Mucosa of descending colon (tissue), 3 donors: ENCODE data around the gene FRMD1. TPM values are rescaled to one million over a fixed set of nuclear protein-coding genes. Genes with fewer than 3 reads are reported as not detected.

Experiments used
- ATAC-seq: fragments of 200-7000 bp; cut with Tn5 transposase; one replicate; pipeline ENCODE4 v1.9.1; 2020; ENCODE audit warnings: mild to moderate bottlenecking, moderate library complexity
- DNase-seq, 3 donors: peaks; one replicate each; pipeline ENCODE4 v3.0.0-alpha.2; 2020
- H3K36me3 ChIP-seq: fragments of 200-600 bp; one replicate; pipeline ENCODE4 v1.8.0; 2021; ENCODE audit warnings: low read depth, mild to moderate bottlenecking
- H3K4me1 ChIP-seq: fragments of 200-600 bp; one replicate; pipeline ENCODE4 v1.8.0; 2021; ENCODE audit warnings: low read depth, mild to moderate bottlenecking
- H3K4me3 ChIP-seq: fragments of 200-600 bp; one replicate; pipeline ENCODE4 v1.8.0; 2021; ENCODE audit warnings: mild to moderate bottlenecking
- H3K9me3 ChIP-seq: fragments of 200-600 bp; one replicate; pipeline ENCODE4 v1.8.0; 2021; ENCODE audit warnings: mild to moderate bottlenecking
- intact Hi-C, 2 donors: fragments of 100-400 bp; cut with DNase I in 1 of 2; cut with micrococcal nuclease in 1 of 2; formaldehyde crosslinking; loops; one replicate each; pipeline versions ENCODE4 v1.11.0 to v1.11.1; 2022; cut with DNase I, micrococcal nuclease
- total RNA-seq, 3 donors: library from RNA; stranded (reverse); fragmentation: NEBNext Ultra II Directional in 2 of 3; extraction: Animal tissue kit (Norgen Biotek cat#: 25700) in 2 of 3; gene quantifications; one replicate each; pipeline versions ENCODE4 v1.2.1 to v1.2.4, GENCODE V29; 2021 to 2023
- TF ChIP-seq, protein P1 (sequence below): fragments of 200-600 bp; IDR thresholded peaks from one replicate; pipeline ENCODE4 v1.8.0; 2022; ENCODE audit warnings: antibody characterized with exemption, mild to moderate bottlenecking
- donor health status: DM: no; HTN: no; CAD: no; lungs with moderate emphysema.
- donor health status: DM: no; HTN: no; CAD: no.
- donor health status: DM: no; HTN: yes; CAD: no.

Gene FRMD1
- total RNA-seq, 3 donors from 2014 or later = 14.3 to 57.5 (median 17.1) TPM

DNA sequence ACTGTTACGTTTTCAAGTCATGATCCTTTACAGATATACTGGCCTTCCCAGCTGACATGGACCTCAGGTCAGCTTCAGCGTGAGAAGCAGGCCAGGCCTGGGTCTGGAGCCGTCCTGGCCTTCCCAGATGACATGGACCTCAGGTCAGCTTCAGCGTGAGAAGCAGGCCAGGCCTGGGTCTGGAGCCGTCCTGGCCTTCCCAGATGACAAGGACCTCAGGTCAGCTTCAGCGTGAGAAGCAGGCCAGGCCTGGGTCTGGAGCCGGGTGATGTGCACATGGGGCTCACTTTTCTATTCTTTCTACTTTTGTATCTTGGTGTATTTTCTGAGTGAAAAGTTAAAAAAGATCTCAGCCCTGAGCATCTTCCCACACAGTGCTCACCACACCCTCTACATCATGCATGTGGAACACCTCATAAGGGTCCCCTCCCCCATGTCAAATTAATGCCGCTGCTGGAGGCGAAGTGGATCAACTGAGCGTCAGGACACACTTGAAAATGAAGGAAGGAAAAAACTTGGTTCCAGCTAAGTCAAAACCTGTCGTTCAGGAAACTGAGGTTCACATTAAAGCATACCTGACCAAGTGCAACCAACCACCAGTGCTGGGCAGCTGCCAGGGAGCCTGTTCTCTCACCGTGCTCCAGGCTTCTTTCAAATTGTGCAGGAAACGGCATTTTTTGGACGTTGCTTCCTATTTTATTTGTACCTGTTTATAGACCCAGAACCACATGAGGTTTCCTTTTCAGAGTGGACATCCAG is 49.4 kb downstream of the FRMD1 start:
- ATAC-seq (no peak), DNase-seq (peak in 1 of 3 donors; percentile 6)
- Histone ChIP-seq H3K36me3 (no peaks in the 10 kb centered on the region), H3K4me1 (peaks cover 2% of the 10 kb centered on the region), H3K4me3 (no peak overlapping the region), H3K9me3 (no peaks in the 10 kb centered on the region)
- TF ChIP-seq, protein P1, sequence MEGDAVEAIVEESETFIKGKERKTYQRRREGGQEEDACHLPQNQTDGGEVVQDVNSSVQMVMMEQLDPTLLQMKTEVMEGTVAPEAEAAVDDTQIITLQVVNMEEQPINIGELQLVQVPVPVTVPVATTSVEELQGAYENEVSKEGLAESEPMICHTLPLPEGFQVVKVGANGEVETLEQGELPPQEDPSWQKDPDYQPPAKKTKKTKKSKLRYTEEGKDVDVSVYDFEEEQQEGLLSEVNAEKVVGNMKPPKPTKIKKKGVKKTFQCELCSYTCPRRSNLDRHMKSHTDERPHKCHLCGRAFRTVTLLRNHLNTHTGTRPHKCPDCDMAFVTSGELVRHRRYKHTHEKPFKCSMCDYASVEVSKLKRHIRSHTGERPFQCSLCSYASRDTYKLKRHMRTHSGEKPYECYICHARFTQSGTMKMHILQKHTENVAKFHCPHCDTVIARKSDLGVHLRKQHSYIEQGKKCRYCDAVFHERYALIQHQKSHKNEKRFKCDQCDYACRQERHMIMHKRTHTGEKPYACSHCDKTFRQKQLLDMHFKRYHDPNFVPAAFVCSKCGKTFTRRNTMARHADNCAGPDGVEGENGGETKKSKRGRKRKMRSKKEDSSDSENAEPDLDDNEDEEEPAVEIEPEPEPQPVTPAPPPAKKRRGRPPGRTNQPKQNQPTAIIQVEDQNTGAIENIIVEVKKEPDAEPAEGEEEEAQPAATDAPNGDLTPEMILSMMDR = no peak
- intact Hi-C loops = no loop called here

DNA sequence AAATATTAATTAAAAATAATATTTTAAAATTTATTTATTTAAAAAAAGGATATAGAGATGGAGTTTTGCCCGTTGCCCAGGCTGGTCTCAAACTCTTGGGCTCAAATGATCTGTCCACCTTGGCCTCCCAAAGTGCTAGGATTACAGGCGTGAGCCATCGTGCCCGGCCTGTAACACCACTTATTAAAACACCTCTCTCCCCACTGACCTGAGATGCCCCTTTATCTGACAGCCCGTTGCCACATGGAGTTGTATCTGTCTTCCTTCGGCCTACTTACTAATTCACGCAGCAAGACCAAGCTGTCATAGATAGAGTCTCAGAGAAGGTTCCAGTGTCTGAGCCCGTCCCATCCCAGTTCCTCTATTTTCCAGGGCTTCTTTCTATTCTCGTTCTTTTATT is 50.8 kb downstream of the FRMD1 start:
- H3K36me3 ChIP-seq = no peaks in the 10 kb centered on the region
- no peaks in the 10 kb centered on the region for H3K9me3 ChIP-seq
- no peak for ATAC-seq
- no peak for DNase-seq
- TF ChIP-seq, protein P1 = no peak
- H3K4me1 ChIP-seq = peaks cover 13% of the 10 kb centered on the region
- intact Hi-C loops = no loop called here
- H3K4me3 ChIP-seq = no peak overlapping the region

DNA sequence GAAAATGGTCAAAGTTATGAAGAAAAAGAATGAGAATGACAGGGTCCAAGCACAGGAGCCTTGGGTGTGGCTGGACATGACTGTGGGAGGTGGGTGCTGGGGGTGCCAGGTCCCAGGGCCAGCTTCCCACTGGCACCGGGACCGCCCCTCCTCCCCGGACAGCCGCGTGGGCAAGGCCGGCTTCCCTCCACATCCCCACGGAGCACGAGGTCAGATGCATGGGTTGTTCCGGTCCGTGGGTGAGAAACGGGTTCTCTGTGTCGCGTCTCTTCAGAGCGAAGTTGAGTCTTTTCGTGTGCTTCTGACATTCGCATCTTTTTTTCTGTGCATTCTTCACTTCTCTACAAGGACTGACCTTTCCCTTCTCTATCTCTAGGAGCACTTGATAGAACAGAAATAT is 51.5 kb downstream of the FRMD1 start:
- intact Hi-C loops = no loop called here
- no peaks in the 10 kb centered on the region for H3K9me3 ChIP-seq
- no peak for ATAC-seq
- no peak for DNase-seq
- no peak overlapping the region for H3K4me3 ChIP-seq
- H3K36me3 ChIP-seq = no peaks in the 10 kb centered on the region
- H3K4me1 ChIP-seq = peaks cover 13% of the 10 kb centered on the region
- TF ChIP-seq, protein P1 = no peak

DNA sequence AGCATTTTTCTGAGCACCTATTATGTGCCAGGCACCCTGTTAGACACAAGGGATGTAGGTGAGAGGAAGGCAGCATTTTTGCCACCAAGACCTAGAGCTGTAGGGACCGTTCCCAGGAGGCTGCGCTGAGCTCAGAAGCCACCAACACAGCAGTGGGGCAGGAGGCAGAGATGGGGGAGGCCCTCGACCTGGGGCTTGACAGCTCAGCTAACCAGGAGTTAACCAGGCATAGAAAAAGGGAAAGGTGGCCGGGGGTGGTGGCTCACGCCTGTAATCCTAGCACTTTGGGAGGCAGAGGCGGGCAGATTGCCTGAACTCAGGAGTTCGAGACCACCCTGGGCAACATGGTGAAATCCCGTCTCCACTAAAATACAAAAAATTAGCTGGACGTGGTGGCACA is 52.1 kb downstream of the FRMD1 start:
- no peaks in the 10 kb centered on the region for H3K9me3 ChIP-seq
- ATAC-seq (no peak), DNase-seq (no peak)
- intact Hi-C loops = no loop called here
- TF ChIP-seq, protein P1 = no peak
- H3K36me3 ChIP-seq = no peaks in the 10 kb centered on the region
- H3K4me1 ChIP-seq = peaks cover 13% of the 10 kb centered on the region
- H3K4me3 ChIP-seq = no peak overlapping the region

DNA sequence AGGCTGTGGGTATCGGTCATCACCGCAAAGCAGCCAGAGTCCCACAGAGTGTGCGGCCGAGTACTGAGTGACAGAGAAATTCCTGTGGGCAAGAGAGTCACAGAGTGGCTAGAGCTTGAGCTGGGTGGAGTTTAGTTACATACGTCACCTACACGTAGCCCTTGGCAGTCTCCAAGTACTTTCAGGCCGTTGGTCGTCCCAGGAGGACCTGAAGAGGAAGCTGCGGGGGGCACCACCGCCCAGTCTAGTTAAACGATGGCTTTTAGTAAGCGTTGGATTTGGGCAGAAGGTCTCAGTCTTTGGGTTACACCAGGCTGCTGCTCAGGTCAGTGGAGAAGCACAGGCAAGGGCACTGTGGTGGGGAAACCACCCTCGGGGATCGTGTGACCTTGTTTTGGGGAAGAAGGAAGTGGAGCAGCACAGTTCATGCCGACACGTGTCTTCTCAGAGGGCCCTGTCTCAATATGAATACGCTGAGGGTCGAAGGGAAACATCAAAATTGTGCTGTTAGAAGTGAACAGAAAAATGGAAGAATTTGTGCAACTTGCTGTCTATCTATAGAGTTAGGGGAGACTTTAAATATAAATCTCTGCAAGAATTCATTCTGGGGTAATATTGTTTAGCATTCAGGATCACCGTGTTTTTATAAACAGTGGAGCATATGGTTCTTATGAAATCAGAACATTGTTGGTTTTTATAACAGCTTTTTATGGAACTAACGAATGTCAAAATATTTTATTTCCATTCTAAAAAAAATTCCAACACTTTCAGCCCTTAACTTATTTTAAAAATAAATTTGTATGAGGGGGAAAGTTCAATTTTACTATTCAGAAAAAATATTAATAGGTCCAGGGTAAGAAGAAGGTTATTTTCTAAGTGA is 52.9 kb downstream of the FRMD1 start:
- intact Hi-C loops = no loop called here
- peaks cover 13% of the 10 kb centered on the region for H3K4me1 ChIP-seq
- no peak overlapping the region for H3K4me3 ChIP-seq
- ATAC-seq (no peak), DNase-seq (no peak)
- TF ChIP-seq, protein P1 = no peak
- H3K9me3 ChIP-seq = no peaks in the 10 kb centered on the region
- H3K36me3 ChIP-seq = no peaks in the 10 kb centered on the region
